Adrenal gland (tissue), 12 donors: ENCODE data around the gene URI1. TPM values are rescaled to one million over a fixed set of nuclear protein-coding genes. Genes with fewer than 3 reads are reported as not detected.
A peak's percentile ranks its signal among the peaks of the same experiment; 100 is the strongest.

Source experiments
- DNase-seq, 7 donors: peaks; one replicate each; pipeline ENCODE4 v3.0.0-alpha.2; 2019 to 2020
- H3K27ac ChIP-seq, 5 donors: fragments of 200-600 bp; sonication (generic) in 4 of 5; 1 replicate in 3 of 5; 2 replicates in 2 of 5; pipeline versions ENCODE4 v1.5.1 to v1.8.0; 2016 to 2020; ENCODE audit warnings: mild to moderate bottlenecking in 1 of 5
- H3K27me3 ChIP-seq: fragments of 200-600 bp; 2 replicates; pipeline ENCODE4 v1.8.0; 2021
- H3K36me3 ChIP-seq, 2 donors: fragments of 200-600 bp; replicated peaks in 1 of 2; 1 replicate in 1 of 2; 2 replicates in 1 of 2; pipeline versions ENCODE4 v1.5.1 to v1.8.0; 2018 to 2022
- H3K4me1 ChIP-seq, 2 donors: fragments of 200-600 bp; replicated peaks in 1 of 2; 1 replicate in 1 of 2; 2 replicates in 1 of 2; pipeline versions ENCODE4 v1.5.1 to v1.8.0; 2018 to 2021
- H3K4me3 ChIP-seq, 4 donors: fragments of 200-600 bp; sonication (generic) in 3 of 4; one replicate each; pipeline ENCODE4 v1.5.1; 2016 to 2018
- H3K9me3 ChIP-seq, 3 donors: fragments of 200-600 bp; sonication (generic) in 1 of 3; replicated peaks in 1 of 3; 1 replicate in 2 of 3; 2 replicates in 1 of 3; pipeline versions ENCODE4 v1.5.1 to v1.8.0; 2016 to 2021
- POLR2A ChIP-seq, 2 donors: fragments of 450-650 bp; IDR thresholded peaks; one replicate each; pipeline ENCODE4 v1.6.1; 2017; ENCODE audit warnings: antibody characterized with exemption in 2 of 2, mild to moderate bottlenecking in 2 of 2, moderate library complexity in 1 of 2
- WGBS, 4 donors: extraction: QIAGEN DNeasy Blood & Tissue Kit in 2 of 4; methylation state at CpG; one replicate each; pipeline versions ENCODE4 v1.1.5 to v1.1.7; 2013 to 2017; 5-methylcytosine and 5-hydroxymethylcytosine counted together
- intact Hi-C, 2 donors: fragments of 100-400 bp; cut with DNase I; formaldehyde crosslinking; loops; one replicate each; pipeline versions ENCODE4 v1.14.1 to v1.15.0; 2022 to 2023
- polyA plus RNA-seq, 3 donors: library from polyadenylated mRNA; stranded (reverse); fragments of 200-250 nt in 2 of 3; fragments of 350-450 nt in 1 of 3; fragmentation: Illumina TruSeq in 1 of 3; extraction: RNeasy Lipid Tissue Mini Kit (QIAGEN cat#74804) in 1 of 3; gene quantifications; one replicate each; pipeline ENCODE4 v1.2.3, GENCODE V29; 2013 to 2014
- total RNA-seq, 9 donors: library from RNA; depleted of rRNA in 4 of 9; stranded (reverse); fragments of >200 nt in 4 of 9; fragments of 120-200 nt in 1 of 9; fragmentation: NEBNext Ultra II Directional in 1 of 9; extraction: Animal tissue kit (Norgen Biotek cat#: 25700) in 1 of 9; gene quantifications; one replicate each; pipeline versions ENCODE4 v1.1.0 to v1.2.4, GENCODE V29; 2013 to 2023
- TF ChIP-seq, protein P1 (sequence below), 6 experiments: fragments of 450-650 bp in 4 of 6; fragments of 200-600 bp in 2 of 6; sonication (generic) in 1 of 6; IDR thresholded peaks; 1 replicate in 5 of 6; 2 replicates in 1 of 6; pipeline versions ENCODE4 v1.5.1 to v1.8.0; 2016 to 2021; ENCODE audit warnings: antibody characterized with exemption in 6 of 6, mild to moderate bottlenecking in 2 of 6, moderate library complexity in 1 of 6
- donor health status: healthy with polysubstance abuse.
- donor health status: Bipolar disorder and iron deficiency.
- donor health status: DM: yes; HTN: yes; CAD: no.
- donor health status: DM: no; HTN: no; CAD: no.
- donor health status: DM: no; HTN: no; CAD: no.
- donor health status: DM: yes; HTN: yes; CAD: no.

The URI1 gene
- total and polyA plus RNA-seq, 12 donors, result 21.6 to 115 (median 71.1) TPM

DNA sequence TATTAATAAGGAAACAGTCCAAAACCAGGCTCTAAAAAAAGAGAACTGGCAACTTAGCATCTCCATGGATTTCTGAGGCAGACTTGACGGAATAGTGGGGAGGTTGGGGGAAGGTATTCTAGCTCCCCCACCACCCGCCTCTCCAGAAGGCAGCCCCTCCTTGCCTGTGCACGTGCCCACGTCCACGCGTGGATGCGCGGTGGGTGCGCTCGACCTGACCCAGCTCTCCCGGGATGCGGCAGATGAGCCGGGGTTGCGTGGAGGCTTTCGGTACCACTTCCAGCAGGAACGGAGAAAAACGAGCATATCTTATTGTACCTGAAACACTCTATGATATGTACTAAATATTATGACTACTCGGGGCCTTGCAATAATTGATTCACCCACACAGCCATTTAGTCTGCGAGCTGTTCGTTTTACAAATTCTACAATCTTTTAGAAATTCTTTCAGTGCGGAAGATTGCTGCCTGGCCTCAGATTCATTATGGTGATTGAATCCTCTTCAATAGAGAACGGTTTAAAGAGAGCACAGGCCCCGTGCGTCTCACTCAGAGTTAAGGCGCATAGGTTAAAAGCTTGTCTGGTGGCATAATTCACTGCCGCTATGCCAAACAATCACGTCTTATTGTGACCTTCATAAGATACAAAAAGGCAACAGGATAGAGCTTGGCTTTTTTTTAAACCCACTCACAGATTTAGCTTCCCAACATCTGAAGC is 117.9 kb downstream of the URI1 start:
- no peaks in the 10 kb centered on the region for H3K27me3 ChIP-seq
- H3K27ac ChIP-seq, result no peak overlapping the region
- H3K4me3 ChIP-seq, result no peak overlapping the region
- no peaks in the 10 kb centered on the region for H3K36me3 ChIP-seq
- H3K9me3 ChIP-seq, result no peaks in the 10 kb centered on the region
- no peaks in the 10 kb centered on the region for H3K4me1 ChIP-seq
- WGBS, 4 donors, result 81 to 87% (median 84%) methylated on average over 27 of the region's 27 CpGs
- intact Hi-C loops, result no loop called here
- DNase-seq, result peak in 2 of 7 donors; percentile 6 to 20
- TF ChIP-seq, protein P1, sequence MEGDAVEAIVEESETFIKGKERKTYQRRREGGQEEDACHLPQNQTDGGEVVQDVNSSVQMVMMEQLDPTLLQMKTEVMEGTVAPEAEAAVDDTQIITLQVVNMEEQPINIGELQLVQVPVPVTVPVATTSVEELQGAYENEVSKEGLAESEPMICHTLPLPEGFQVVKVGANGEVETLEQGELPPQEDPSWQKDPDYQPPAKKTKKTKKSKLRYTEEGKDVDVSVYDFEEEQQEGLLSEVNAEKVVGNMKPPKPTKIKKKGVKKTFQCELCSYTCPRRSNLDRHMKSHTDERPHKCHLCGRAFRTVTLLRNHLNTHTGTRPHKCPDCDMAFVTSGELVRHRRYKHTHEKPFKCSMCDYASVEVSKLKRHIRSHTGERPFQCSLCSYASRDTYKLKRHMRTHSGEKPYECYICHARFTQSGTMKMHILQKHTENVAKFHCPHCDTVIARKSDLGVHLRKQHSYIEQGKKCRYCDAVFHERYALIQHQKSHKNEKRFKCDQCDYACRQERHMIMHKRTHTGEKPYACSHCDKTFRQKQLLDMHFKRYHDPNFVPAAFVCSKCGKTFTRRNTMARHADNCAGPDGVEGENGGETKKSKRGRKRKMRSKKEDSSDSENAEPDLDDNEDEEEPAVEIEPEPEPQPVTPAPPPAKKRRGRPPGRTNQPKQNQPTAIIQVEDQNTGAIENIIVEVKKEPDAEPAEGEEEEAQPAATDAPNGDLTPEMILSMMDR (IDR thresholded peaks at IDR 0.05), result no peak
- no peak for TF ChIP-seq POLR2A (IDR thresholded peaks at IDR 0.05)

DNA sequence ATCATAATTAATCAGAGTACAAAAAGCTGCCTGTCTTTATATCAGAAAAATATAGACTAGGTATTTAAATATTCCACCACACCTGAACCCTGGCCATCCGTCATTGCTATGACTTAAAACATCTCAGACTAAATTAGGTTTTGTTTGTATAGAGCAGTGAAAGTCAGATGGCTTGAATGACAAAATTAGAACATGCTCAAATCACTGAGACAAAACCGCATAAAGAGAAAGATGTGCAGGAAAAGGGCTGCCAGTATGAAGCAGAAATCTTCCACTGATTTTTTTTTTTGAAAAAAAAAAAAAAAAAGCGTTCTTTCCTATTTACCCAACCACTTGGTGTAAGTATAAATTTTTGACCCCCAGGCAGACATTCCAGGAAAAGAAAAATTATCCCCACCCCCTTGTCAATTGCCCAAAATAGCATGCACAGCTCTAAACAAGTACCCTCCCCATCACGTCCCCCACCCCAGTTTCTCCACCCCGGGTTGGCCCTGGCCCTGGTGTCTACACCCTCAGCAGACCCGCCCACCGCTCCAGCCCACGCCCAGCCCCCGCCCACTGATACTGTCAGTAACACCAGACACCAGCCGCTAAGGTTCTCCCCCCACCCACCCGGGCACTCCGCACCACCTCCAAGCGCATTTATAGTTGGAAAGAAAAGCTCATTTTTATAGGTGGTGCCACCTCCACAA is 118.6 kb downstream of the URI1 start:
- TF ChIP-seq, protein P1 (IDR thresholded peaks at IDR 0.05), result no peak
- no peak for TF ChIP-seq POLR2A (IDR thresholded peaks at IDR 0.05)
- 65 to 77% (median 73%) methylated on average over 13 of the region's 13 CpGs for WGBS, 4 donors
- DNase-seq, result peak in 2 of 7 donors; percentile 19 to 44

DNA sequence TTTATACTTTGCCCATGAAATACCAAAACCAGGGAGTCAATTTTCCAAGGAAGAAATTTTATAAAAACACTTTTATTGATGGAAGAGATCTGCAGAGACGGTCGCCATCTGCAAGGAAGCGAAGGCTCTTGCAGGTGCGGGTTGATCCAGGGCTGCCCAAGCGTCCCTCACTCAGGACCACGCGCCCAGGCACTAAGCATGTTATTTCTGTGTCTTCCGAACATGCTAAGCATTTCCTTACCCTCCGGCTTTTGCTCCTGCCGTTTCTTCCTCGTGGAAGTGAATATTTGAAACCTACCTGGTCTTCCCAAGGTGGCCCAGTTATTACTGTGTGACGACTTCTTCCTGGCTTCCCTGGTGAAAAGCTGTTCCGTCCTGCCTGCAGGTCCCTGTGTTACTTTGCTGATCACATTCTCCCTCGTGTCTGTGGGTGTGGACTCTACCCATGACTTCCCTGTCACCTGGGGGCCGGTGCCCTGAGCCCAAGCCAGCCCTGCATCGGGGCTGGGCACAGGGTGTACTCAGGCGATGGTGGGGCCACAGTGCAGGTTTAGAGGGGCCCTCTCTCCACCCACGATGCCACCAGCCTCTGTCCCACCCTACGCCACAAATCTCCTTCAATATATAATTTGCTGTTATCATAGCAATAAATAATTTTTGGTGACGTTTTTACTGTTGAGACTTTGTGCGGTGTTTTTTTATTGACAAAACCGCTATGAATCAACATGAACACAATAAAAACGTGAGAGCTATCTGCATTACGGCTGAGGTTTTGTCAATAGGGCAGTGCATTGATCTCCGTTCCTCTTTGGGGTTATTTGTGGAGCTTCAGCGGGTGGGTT is 119.4 kb downstream of the URI1 start:
- Histone ChIP-seq H3K9me3 (no peaks in the 10 kb centered on the region), H3K4me1 (no peaks in the 10 kb centered on the region), H3K27me3 (no peaks in the 10 kb centered on the region), H3K4me3 (no peak overlapping the region), H3K36me3 (no peaks in the 10 kb centered on the region), H3K27ac (no peak overlapping the region)
- peak in 2 of 7 donors; percentile 7 to 30 for DNase-seq
- TF ChIP-seq POLR2A (IDR thresholded peaks at IDR 0.05), result no peak
- TF ChIP-seq, protein P1 (IDR thresholded peaks at IDR 0.05), result no peak
- WGBS, 4 donors, result 80 to 83% (median 80%) methylated on average over 26 of the region's 26 CpGs
- intact Hi-C loops, result no loop called here

More for the DNA sequence above, 118.6 kb downstream of the URI1 start:
- Histone ChIP-seq H3K9me3 (no peaks in the 10 kb centered on the region), H3K4me3 (no peak overlapping the region), H3K36me3 (no peaks in the 10 kb centered on the region), H3K4me1 (no peaks in the 10 kb centered on the region), H3K27me3 (no peaks in the 10 kb centered on the region), H3K27ac (no peak overlapping the region)
- intact Hi-C loops, result no loop called here
